GM11168 (cell line): Measurements from ENCODE around the gene GPR34.
"Not testable (repeated sequence)": the region's sequence is repeated elsewhere in the genome, so short reads cannot be mapped to it uniquely, and the experiment has no call there.

ENCODE experiments used
- in situ Hi-C: fragments of 300-500 bp; cut with MboI; formaldehyde crosslinking; loops from one replicate; pipeline ENCODE4 v1.12.0; 2022; ENCODE audit warnings: low sequenced_read_pairs; ENCODE audit not compliant: unreplicated experiment

The GPR34 gene

GRCh38 chrX:41692162-41692749 is 3.5 kb downstream of the GPR34 start:
- in situ Hi-C loops = no loop called here

- in situ Hi-C loops = no loop called here
These were observed 4.3 kb downstream of the GPR34 start for GRCh38 chrX:41693024-41693423.

- in situ Hi-C loops = no loop called here
These were observed 6.7 kb downstream of the GPR34 start for GRCh38 chrX:41695426-41695825.

- in situ Hi-C loops = no loop called here
These were observed 14.8 kb downstream of the GPR34 start for GRCh38 chrX:41703574-41704029.

GRCh38 chrX:41705042-41705441 is 16.3 kb downstream of the GPR34 start:
- in situ Hi-C loops = no loop called here

GRCh38 chrX:41705680-41706374 is 17.1 kb downstream of the GPR34 start:
- in situ Hi-C loops = no loop called here

- in situ Hi-C loops = no loop called here
These were observed 18.4 kb downstream of the GPR34 start for GRCh38 chrX:41707218-41707617.

GRCh38 chrX:41708486-41708885 is 19.7 kb downstream of the GPR34 start:
- in situ Hi-C loops = no loop called here

GRCh38 chrX:41711021-41711667 is 22.4 kb downstream of the GPR34 start:
- in situ Hi-C loops = no loop called here

- in situ Hi-C loops = no loop called here
These were observed 27.4 kb downstream of the GPR34 start for GRCh38 chrX:41716222-41716621.

- in situ Hi-C loops = no loop called here
These were observed 28.1 kb downstream of the GPR34 start for GRCh38 chrX:41716767-41717473.

GRCh38 chrX:41718481-41719235 is 29.9 kb downstream of the GPR34 start:
- in situ Hi-C loops = no loop called here

- in situ Hi-C loops = not testable (repeated sequence)
These were observed 30.8 kb downstream of the GPR34 start for GRCh38 chrX:41719610-41720009.

GRCh38 chrX:41720125-41720779 is 31.5 kb downstream of the GPR34 start:
- in situ Hi-C loops = no loop called here

GRCh38 chrX:41721590-41721989 is 32.8 kb downstream of the GPR34 start:
- in situ Hi-C loops = no loop called here

GRCh38 chrX:41722214-41722613 is 33.4 kb downstream of the GPR34 start:
- in situ Hi-C loops = no loop called here

GRCh38 chrX:41722816-41723618 is 34.2 kb downstream of the GPR34 start:
- in situ Hi-C loops = no loop called here

GRCh38 chrX:41723826-41724225 is 35.1 kb downstream of the GPR34 start, which contains the start of gene GPR82:
Gene GPR82 (plus strand): TSS chrX:41724181. CDS start chrX:41727027, 2,846 bp downstream.
- in situ Hi-C loops = no loop called here

GRCh38 chrX:41728125-41728524 is 39.4 kb downstream of the GPR34 start:
- in situ Hi-C loops = no loop called here
